OCI-LY7 (cell line): ENCODE results near the gene MS4A4A. TPM values are rescaled to one million over a fixed set of nuclear protein-coding genes. Genes with fewer than 3 reads are reported as not detected.

Experiments used
- BruUV-seq: library from RNA; stranded (reverse); fragments of 400-500 nt; replicated peaks from 2 replicates; lab custom pipeline; 2021; lab: Mats Ljungman, UMichigan
- CTCF ChIA-PET: fragments of 300-600 bp; sonication (Branson Sonifier 250); formaldehyde crosslinking; loops from one replicate; lab custom pipeline; 2022; ENCODE audit warnings: antibody characterized with exemption; ENCODE audit not compliant: unreplicated experiment; lab: Charles Lee
- POLR2A ChIA-PET: fragments of 300-600 bp; sonication (Branson Sonifier 250); formaldehyde crosslinking; loops from one replicate; lab custom pipeline; 2022; ENCODE audit warnings: antibody characterized with exemption; lab: Charles Lee
- DNase-seq: peaks from one replicate; pipeline ENCODE4 v3.0.0-alpha.2; 2015; ENCODE audit warnings: low spot score
- H2AFZ ChIP-seq: fragments of 200-600 bp; sonication (generic), shearing (Covaris generic); 2 replicates; pipeline ENCODE4 v1.6.1; 2014; ENCODE audit warnings: mild to moderate bottlenecking, antibody characterized with exemption, low read length, moderate library complexity
- H3K27ac ChIP-seq: fragments of 200-600 bp; sonication (generic); 2 replicates; pipeline ENCODE4 v1.5.1; 2014; ENCODE audit warnings: mixed run types, low read depth, mild to moderate bottlenecking, moderate library complexity, low read length, inconsistent platforms; ENCODE audit not compliant: poor library complexity, severe bottlenecking
- H3K36me3 ChIP-seq: fragments of 200-600 bp; sonication (generic); 2 replicates; pipeline ENCODE4 v1.6.1; 2014; ENCODE audit warnings: mild to moderate bottlenecking, antibody characterized with exemption, low read length, moderate library complexity, mixed read lengths; ENCODE audit not compliant: insufficient read depth
- H3K4me1 ChIP-seq: fragments of 200-600 bp; sonication (generic); 2 replicates; pipeline ENCODE4 v1.5.1; 2014; ENCODE audit warnings: mild to moderate bottlenecking, low read length; ENCODE audit not compliant: insufficient read depth, poor library complexity, severe bottlenecking
- H3K4me2 ChIP-seq: fragments of 200-600 bp; sonication (generic); 2 replicates; pipeline ENCODE4 v1.6.1; 2014; ENCODE audit warnings: mild to moderate bottlenecking, low read length
- H3K4me3 ChIP-seq: fragments of 200-600 bp; sonication (generic); 2 replicates; pipeline ENCODE4 v1.5.1; 2014; ENCODE audit warnings: mild to moderate bottlenecking, low read depth, low read length; ENCODE audit not compliant: poor library complexity, severe bottlenecking
- H3K79me2 ChIP-seq: fragments of 200-600 bp; sonication (generic); 2 replicates; pipeline ENCODE4 v1.6.1; 2016; ENCODE audit warnings: low read depth, mild to moderate bottlenecking, low read length, moderate library complexity, mixed read lengths; ENCODE audit not compliant: insufficient read depth
- H3K9me2 ChIP-seq: fragments of 200-600 bp; sonication (generic); 2 replicates; pipeline ENCODE4 v1.6.1; 2016; ENCODE audit warnings: mild to moderate bottlenecking, low read length, mixed read lengths; ENCODE audit not compliant: insufficient read depth
- H3K9me3 ChIP-seq: fragments of 200-600 bp; sonication (generic); 2 replicates; pipeline ENCODE4 v1.6.1; 2014; ENCODE audit warnings: mild to moderate bottlenecking, mixed run types, low read length, mixed read lengths
- H4K20me1 ChIP-seq: fragments of 200-600 bp; sonication (generic); 2 replicates; pipeline ENCODE4 v1.6.1; 2014; ENCODE audit warnings: mild to moderate bottlenecking, antibody characterized with exemption, low read length, moderate library complexity, mixed read lengths; ENCODE audit not compliant: insufficient read depth
- CTCF ChIP-seq: fragments of 200-600 bp; sonication (generic); conservative IDR thresholded peaks from 2 replicates; pipeline ENCODE4 v1.5.1; 2014; ENCODE audit warnings: mild to moderate bottlenecking, antibody characterized with exemption, low read length, moderate library complexity, mixed read lengths
- EZH2phosphoT487 ChIP-seq: fragments of 200-600 bp; sonication (generic); IDR thresholded peaks from 2 replicates; pipeline ENCODE4 v1.6.1; 2018; ENCODE audit warnings: low read depth, borderline replicate concordance, mild to moderate bottlenecking, mixed run types, antibody characterized with exemption, low read length, moderate library complexity, mixed read lengths
- intact Hi-C: fragments of 100-400 bp; cut with micrococcal nuclease; formaldehyde crosslinking; loops from one replicate; pipeline ENCODE4 v1.10.0; 2022; ENCODE audit not compliant: unreplicated experiment
- total RNA-seq, 2 experiments: library from RNA; depleted of rRNA in 1 of 2; stranded (reverse); fragments of >200 nt in 1 of 2; shearing (Covaris generic) in 1 of 2; gene quantifications; 2 replicates each; pipeline ENCODE4 v1.2.3, GENCODE V29; 2014 to 2022

MS4A4A gene
- total RNA-seq, 2 experiments from 2014 or later: not detected

GRCh38 chr11:60257956-60258722 lies 22.3 kb upstream of the MS4A4A start:
- H3K9me3 ChIP-seq: no peaks in the 10 kb centered on the region; the same call in 1 of the 2 replicates
- POLR2A ChIA-PET: no interaction called here
- H3K79me2 ChIP-seq: no peaks in the 10 kb centered on the region
- no peaks in the 10 kb centered on the region for H3K4me1 ChIP-seq
- H3K27ac ChIP-seq: no peak overlapping the region
- H2AFZ ChIP-seq: no peak overlapping the region
- no peaks in the 10 kb centered on the region for H3K36me3 ChIP-seq
- intact Hi-C loops: no loop called here
- H3K4me2 ChIP-seq: no peak overlapping the region
- no TSS peak for BruUV-seq
- H3K9me2 ChIP-seq: no peaks in the 10 kb centered on the region
- CTCF ChIA-PET: no interaction called here
- no peak overlapping the region for H3K4me3 ChIP-seq
- DNase-seq: no peak
- TF ChIP-seq CTCF (no peak), EZH2phosphoT487 (no peak)
- H4K20me1 ChIP-seq: no peaks in the 10 kb centered on the region

- Histone ChIP-seq H2AFZ (no peak overlapping the region), H3K79me2 (no peaks in the 10 kb centered on the region), H3K27ac (no peak overlapping the region), H3K4me2 (no peak overlapping the region), H3K9me3 (no peaks in the 10 kb centered on the region), H3K36me3 (no peaks in the 10 kb centered on the region), H4K20me1 (no peaks in the 10 kb centered on the region), H3K4me1 (no peaks in the 10 kb centered on the region), H3K9me2 (no peaks in the 10 kb centered on the region), H3K4me3 (no peak overlapping the region)
- BruUV-seq: no TSS peak
- no peak for DNase-seq
- ChIA-PET POLR2A (no interaction called here), CTCF (no interaction called here)
- intact Hi-C loops: no loop called here
- TF ChIP-seq EZH2phosphoT487: no peak
- TF ChIP-seq CTCF: no peak
These were observed 19.5 kb upstream of the MS4A4A start for GRCh38 chr11:60261014-60261413.

GRCh38 chr11:60263402-60263801 lies 17.1 kb upstream of the MS4A4A start:
- TF ChIP-seq CTCF (no peak), EZH2phosphoT487 (no peak)
- no peak overlapping the region for H3K4me2 ChIP-seq

More at GRCh38 chr11:60263402-60263801, 17.1 kb upstream of the MS4A4A start:
- no peaks in the 10 kb centered on the region for H3K9me3 ChIP-seq
- intact Hi-C loops: no loop called here
- H3K4me1 ChIP-seq: no peaks in the 10 kb centered on the region
- POLR2A ChIA-PET: no interaction called here
- no peak for DNase-seq
- H3K79me2 ChIP-seq: no peaks in the 10 kb centered on the region
- no TSS peak for BruUV-seq
- no peak overlapping the region for H2AFZ ChIP-seq
- CTCF ChIA-PET: no interaction called here
- H3K27ac ChIP-seq: no peak overlapping the region
- no peaks in the 10 kb centered on the region for H3K9me2 ChIP-seq
- no peaks in the 10 kb centered on the region for H4K20me1 ChIP-seq
- H3K36me3 ChIP-seq: no peaks in the 10 kb centered on the region
- no peak overlapping the region for H3K4me3 ChIP-seq
